Fibroblast of lung (primary cell): ENCODE results near the gene SSBP1. TPM values are rescaled to one million over a fixed set of nuclear protein-coding genes. Genes with fewer than 3 reads are reported as not detected.
"Not testable (repeated sequence)": the region's sequence is repeated elsewhere in the genome, so short reads cannot be mapped to it uniquely, and the experiment has no call there.

ENCODE experiments used
- DNase-seq, 2 donors: peaks; one replicate each; pipeline versions ENCODE4 v3.0.0 to v3.0.0-alpha.2; 2010; ENCODE audit warnings: low read depth in 2 of 2
- H2AFZ ChIP-seq: 2 replicates; pipeline ENCODE4 v1.5.1; 2012; ENCODE audit warnings: low read length, control low read depth, inconsistent platforms
- H3K27ac ChIP-seq: 2 replicates; pipeline ENCODE4 v1.5.1; 2011; ENCODE audit warnings: low read length, control low read depth; ENCODE audit not compliant: insufficient read depth
- H3K27me3 ChIP-seq: 2 replicates; pipeline ENCODE4 v1.5.1; 2011; ENCODE audit warnings: mild to moderate bottlenecking, low read length; ENCODE audit not compliant: control insufficient read depth, insufficient read depth
- H3K36me3 ChIP-seq: 2 replicates; pipeline ENCODE4 v1.5.1; 2011; ENCODE audit warnings: low read length; ENCODE audit not compliant: control insufficient read depth, insufficient read depth
- H3K4me1 ChIP-seq: 2 replicates; pipeline ENCODE4 v1.5.1; 2011; ENCODE audit warnings: low read length; ENCODE audit not compliant: control insufficient read depth, insufficient read depth; ENCODE audit errors: extremely low read depth
- H3K4me2 ChIP-seq: 2 replicates; pipeline ENCODE4 v1.5.1; 2011; ENCODE audit warnings: low read length, control low read depth; ENCODE audit not compliant: insufficient read depth; ENCODE audit errors: extremely low read depth
- H3K4me3 ChIP-seq, 4 experiments: fragments of 200-600 bp in 1 of 4; sonication (generic) in 1 of 4; replicated peaks in 1 of 4; 2 replicates each; pipeline ENCODE4 v1.5.1; 2011 to 2016; ENCODE audit warnings: low read length in 4 of 4, low read depth in 3 of 4, mild to moderate bottlenecking in 3 of 4, control low read depth in 2 of 4, inconsistent platforms in 1 of 4, mixed read lengths in 1 of 4; ENCODE audit not compliant: insufficient read depth in 1 of 4; ENCODE audit errors: control extremely low read depth in 1 of 4
- H3K79me2 ChIP-seq: 2 replicates; pipeline ENCODE4 v1.5.1; 2012; ENCODE audit warnings: mild to moderate bottlenecking, low read length, inconsistent platforms; ENCODE audit not compliant: control insufficient read depth, insufficient read depth
- H3K9ac ChIP-seq: 2 replicates; pipeline ENCODE4 v1.5.1; 2011; ENCODE audit warnings: mild to moderate bottlenecking, low read length, control low read depth; ENCODE audit not compliant: insufficient read depth
- H3K9me3 ChIP-seq: 2 replicates; pipeline ENCODE4 v1.5.1; 2012; ENCODE audit warnings: low read depth, low read length; ENCODE audit not compliant: control insufficient read depth, insufficient read depth
- H4K20me1 ChIP-seq: 2 replicates; pipeline ENCODE4 v1.5.1; 2011; ENCODE audit warnings: low read length; ENCODE audit not compliant: control insufficient read depth, insufficient read depth; ENCODE audit errors: extremely low read depth
- EZH2 ChIP-seq: IDR thresholded peaks from 2 replicates; pipeline ENCODE4 v1.5.1; 2012; ENCODE audit warnings: low read length, control low read depth, mild to moderate bottlenecking; ENCODE audit errors: missing control alignments
- polyA plus RNA-seq, 2 donors: library from polyadenylated mRNA; depleted of rRNA in 1 of 2; stranded (reverse) in 1 of 2; unstranded in 1 of 2; fragments of >200 nt; gene quantifications; 2 replicates each; pipeline ENCODE4 v1.2.1, GENCODE V29; 2011 to 2012; ENCODE audit warnings: missing spikeins in 1 of 2
- total RNA-seq: library from RNA; depleted of rRNA; stranded (reverse); fragments of >200 nt; gene quantifications from 2 replicates; pipeline ENCODE4 v1.2.1, GENCODE V29; 2014
- TF ChIP-seq, protein P1 (sequence below), 2 donors: IDR thresholded peaks in 1 of 2; conservative IDR thresholded peaks in 1 of 2; 1 replicate in 1 of 2; 2 replicates in 1 of 2; pipeline ENCODE4 v1.5.1; 2011 to 2012; ENCODE audit warnings: low read length in 2 of 2, control low read depth in 1 of 2, inconsistent platforms in 1 of 2, low read depth in 1 of 2, mild to moderate bottlenecking in 1 of 2

The SSBP1 gene
- total and polyA plus RNA-seq, 2 donors (not counting 1 experiment from before 2014, with no cell fraction given) = 119 to 209 TPM

DNA sequence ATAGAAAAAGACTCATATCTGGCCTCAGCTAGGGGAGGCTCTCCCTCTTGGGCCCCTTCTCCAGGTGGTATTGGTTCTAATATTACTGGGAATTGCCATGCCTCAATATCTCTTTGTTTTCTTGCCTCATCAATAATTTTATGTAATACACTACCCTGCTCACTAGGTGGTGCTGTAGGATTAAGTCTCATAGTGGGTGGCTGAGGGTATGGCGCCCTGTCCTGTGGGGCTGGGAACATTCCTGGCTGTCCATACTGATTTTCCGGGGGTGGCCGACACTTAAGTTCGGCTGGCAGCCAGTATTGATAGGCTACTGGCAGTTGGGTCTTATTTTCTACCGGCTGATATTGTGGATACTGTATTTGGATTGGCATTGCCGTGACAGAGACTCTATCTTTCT is 16.8 kb downstream of the SSBP1 start:
- H3K27me3 ChIP-seq = no peaks in the 10 kb centered on the region
- H4K20me1 ChIP-seq = no peaks in the 10 kb centered on the region
- peak; percentile 3 to 33 for DNase-seq
- no peak overlapping the region for H3K4me2 ChIP-seq
- H3K79me2 ChIP-seq = no peaks in the 10 kb centered on the region
- H3K9ac ChIP-seq = no peak overlapping the region
- peaks cover 8% of the 10 kb centered on the region for H3K36me3 ChIP-seq
- TF ChIP-seq, protein P1, sequence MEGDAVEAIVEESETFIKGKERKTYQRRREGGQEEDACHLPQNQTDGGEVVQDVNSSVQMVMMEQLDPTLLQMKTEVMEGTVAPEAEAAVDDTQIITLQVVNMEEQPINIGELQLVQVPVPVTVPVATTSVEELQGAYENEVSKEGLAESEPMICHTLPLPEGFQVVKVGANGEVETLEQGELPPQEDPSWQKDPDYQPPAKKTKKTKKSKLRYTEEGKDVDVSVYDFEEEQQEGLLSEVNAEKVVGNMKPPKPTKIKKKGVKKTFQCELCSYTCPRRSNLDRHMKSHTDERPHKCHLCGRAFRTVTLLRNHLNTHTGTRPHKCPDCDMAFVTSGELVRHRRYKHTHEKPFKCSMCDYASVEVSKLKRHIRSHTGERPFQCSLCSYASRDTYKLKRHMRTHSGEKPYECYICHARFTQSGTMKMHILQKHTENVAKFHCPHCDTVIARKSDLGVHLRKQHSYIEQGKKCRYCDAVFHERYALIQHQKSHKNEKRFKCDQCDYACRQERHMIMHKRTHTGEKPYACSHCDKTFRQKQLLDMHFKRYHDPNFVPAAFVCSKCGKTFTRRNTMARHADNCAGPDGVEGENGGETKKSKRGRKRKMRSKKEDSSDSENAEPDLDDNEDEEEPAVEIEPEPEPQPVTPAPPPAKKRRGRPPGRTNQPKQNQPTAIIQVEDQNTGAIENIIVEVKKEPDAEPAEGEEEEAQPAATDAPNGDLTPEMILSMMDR (conservative IDR thresholded peaks at IDR 0.05 in 1 of 2, IDR thresholded peaks at IDR 0.05 in 1 of 2; ENCODE audit: low read depth in 1 of 2, low read length in 2 of 2) = peak; percentile 15 to 48
- no peak for TF ChIP-seq EZH2
- no peak overlapping the region for H2AFZ ChIP-seq
- no peak overlapping the region for H3K4me3 ChIP-seq
- H3K27ac ChIP-seq = no peak overlapping the region
- H3K9me3 ChIP-seq = no peaks in the 10 kb centered on the region
- H3K4me1 ChIP-seq = no peaks in the 10 kb centered on the region

DNA sequence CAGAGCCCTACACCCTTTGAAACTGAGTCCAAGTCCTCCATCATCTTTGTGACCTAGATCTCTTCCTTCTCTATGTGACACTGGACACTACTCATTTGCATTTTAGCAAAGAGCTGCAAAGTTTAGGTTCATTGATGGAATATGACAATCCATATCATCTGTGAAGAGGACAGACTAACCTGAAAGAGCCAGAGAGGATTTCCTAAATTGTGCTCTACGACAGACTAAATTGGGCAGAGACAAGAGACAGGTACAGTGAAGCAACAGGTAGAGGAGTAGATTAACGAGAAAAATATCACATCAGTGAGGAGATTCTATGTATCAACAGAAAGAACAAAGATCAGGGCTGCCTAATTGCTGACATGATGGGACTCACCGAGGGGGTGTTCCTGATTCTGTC is 25.6 kb downstream of the SSBP1 start, which contains the start of gene TAS2R3:
Gene TAS2R3 (plus strand): TSS at position 301 of the 400 bp plus-strand sequence. CDS start 62 bp downstream, at position 363.
- Histone ChIP-seq H4K20me1 (no peaks in the 10 kb centered on the region), H3K4me3 (no peak within 1 kb of the TSS), H3K79me2 (no peaks in the 10 kb centered on the region), H3K4me1 (no peaks in the 10 kb centered on the region), H3K27me3 (no peaks in the 10 kb centered on the region), H3K36me3 (no peaks in the 10 kb centered on the region), H3K4me2 (no peak within 1 kb of the TSS), H3K9me3 (no peaks in the 10 kb centered on the region), H3K9ac (no peak within 1 kb of the TSS), H3K27ac (no peak within 1 kb of the TSS), H2AFZ (no peak within 1 kb of the TSS)
- DNase-seq = no peak
- TF ChIP-seq, protein P1 (conservative IDR thresholded peaks at IDR 0.05 in 1 of 2, IDR thresholded peaks at IDR 0.05 in 1 of 2; ENCODE audit: low read depth in 1 of 2, low read length in 2 of 2) = no peak
- no peak for TF ChIP-seq EZH2

DNA sequence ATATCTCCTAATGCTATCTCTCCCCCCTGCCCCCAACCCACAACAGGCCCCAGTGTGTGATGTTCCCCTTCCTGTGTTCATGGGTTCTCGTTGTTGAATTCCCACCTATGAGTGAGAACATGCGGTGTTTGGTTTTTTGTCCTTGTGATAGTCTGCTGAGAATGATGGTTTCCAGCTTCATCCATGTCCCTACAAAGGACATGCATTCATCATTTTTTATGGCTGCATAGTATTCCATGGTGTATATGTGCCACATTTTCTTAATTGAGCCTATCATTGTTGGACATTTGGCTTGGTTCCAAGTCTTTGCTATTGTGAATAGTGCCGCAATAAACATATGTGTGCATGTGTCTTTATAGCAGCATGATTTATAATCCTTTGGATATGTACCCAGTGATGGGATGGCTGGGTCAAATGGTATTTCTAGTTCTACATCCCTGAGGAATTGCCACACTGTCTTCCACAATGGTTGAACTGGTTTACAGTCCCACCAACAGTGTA is 32.0 kb downstream of the SSBP1 start:
- DNase-seq, H4K20me1 ChIP-seq, H3K27me3 ChIP-seq, H3K9ac ChIP-seq, H3K4me3 ChIP-seq, H3K36me3 ChIP-seq, H3K4me2 ChIP-seq, H3K27ac ChIP-seq, H3K79me2 ChIP-seq, H3K9me3 ChIP-seq, H2AFZ ChIP-seq, H3K4me1 ChIP-seq: not testable (repeated sequence)
